A172 (cell line): Measurements from ENCODE around the gene SOCS6. TPM values are rescaled to one million over a fixed set of nuclear protein-coding genes. Genes with fewer than 3 reads are reported as not detected.

ENCODE experiments used
- total RNA-seq: library from RNA; depleted of rRNA; stranded (reverse); fragments of >200 nt; shearing (Covaris generic); gene quantifications from 2 replicates; pipeline ENCODE4 v1.2.3, GENCODE V29; 2014; rRNA removed

Gene SOCS6
- total RNA-seq, 1 experiment from 2014 or later, result 27.4 TPM

Other genes starting within 250 kb of the SOCS6 start
- gene RTTN, start 83.4 kb upstream of the SOCS6 start, total RNA-seq, result 14.1 and 15.6 TPM in 2 replicates